ENCODE results near the gene TKT. TPM values are rescaled to one million over a fixed set of nuclear protein-coding genes. Genes with fewer than 3 reads are reported as not detected.
A peak's percentile ranks its signal among the peaks of the same experiment; 100 is the strongest.

TKT gene
- total and polyA plus RNA-seq, 4 experiments from 2014 or later = 49.3 to 87.9 (median 75.6) TPM

DNA sequence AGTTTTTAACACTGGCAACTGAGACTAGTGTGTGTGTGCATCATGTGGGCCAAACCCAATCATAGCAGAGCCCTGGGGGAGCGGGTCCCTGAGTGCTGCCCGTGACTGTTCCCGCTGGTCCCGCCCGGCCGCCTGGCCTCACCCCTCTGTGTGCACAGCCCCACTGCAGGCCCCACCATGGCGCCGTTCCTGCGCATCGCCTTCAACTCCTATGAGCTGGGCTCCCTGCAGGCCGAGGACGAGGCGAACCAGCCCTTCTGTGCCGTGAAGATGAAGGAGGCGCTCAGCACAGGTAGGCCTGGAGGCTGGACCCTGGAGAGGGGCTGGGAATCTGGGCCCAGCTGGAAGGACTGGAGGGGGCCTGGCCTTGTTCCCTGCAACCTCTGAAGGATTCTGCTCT lies 77.6 kb downstream of the TKT start:
- no peak for DNase-seq
- peaks cover 0 to 2% (median 0%) of the 10 kb centered on the region in 8 donors for H3K9me3 Mint-ChIP-seq
- Histone ChIP-seq H3K9me3 (ENCODE audit: control insufficient read depth in 1 of 2, low read length in 2 of 2) (no peaks in the 10 kb centered on the region), H3K27me3 (ENCODE audit: insufficient read depth, low read length) (no peaks in the 10 kb centered on the region), H3K4me3 (ENCODE audit: low read length in 2 of 2) (no peak overlapping the region), H3K36me3 (ENCODE audit: insufficient read depth, low read length) (peaks cover 24% of the 10 kb centered on the region), H3K4me1 (ENCODE audit: insufficient read depth, low read length) (no peaks in the 10 kb centered on the region), H3K27ac (ENCODE audit: low read depth, low read length) (no peak overlapping the region)
- H3K4me3 Mint-ChIP-seq = no peak overlapping the region
- H3K4me1 Mint-ChIP-seq = peaks cover 0 to 4% (median 3%) of the 10 kb centered on the region in 4 donors
- no peaks in the 10 kb centered on the region for H3K27me3 Mint-ChIP-seq
- intact Hi-C loops (cut with micrococcal nuclease) = no loop called here
- ChIA-PET CTCF (ENCODE audit: partially characterized antibody) (no interaction called here), POLR2A (ENCODE audit: partially characterized antibody) (no interaction called here)
- H3K27ac Mint-ChIP-seq = no peak overlapping the region
- peaks cover 17 to 53% of the 10 kb centered on the region in 2 donors for H3K36me3 Mint-ChIP-seq

DNA sequence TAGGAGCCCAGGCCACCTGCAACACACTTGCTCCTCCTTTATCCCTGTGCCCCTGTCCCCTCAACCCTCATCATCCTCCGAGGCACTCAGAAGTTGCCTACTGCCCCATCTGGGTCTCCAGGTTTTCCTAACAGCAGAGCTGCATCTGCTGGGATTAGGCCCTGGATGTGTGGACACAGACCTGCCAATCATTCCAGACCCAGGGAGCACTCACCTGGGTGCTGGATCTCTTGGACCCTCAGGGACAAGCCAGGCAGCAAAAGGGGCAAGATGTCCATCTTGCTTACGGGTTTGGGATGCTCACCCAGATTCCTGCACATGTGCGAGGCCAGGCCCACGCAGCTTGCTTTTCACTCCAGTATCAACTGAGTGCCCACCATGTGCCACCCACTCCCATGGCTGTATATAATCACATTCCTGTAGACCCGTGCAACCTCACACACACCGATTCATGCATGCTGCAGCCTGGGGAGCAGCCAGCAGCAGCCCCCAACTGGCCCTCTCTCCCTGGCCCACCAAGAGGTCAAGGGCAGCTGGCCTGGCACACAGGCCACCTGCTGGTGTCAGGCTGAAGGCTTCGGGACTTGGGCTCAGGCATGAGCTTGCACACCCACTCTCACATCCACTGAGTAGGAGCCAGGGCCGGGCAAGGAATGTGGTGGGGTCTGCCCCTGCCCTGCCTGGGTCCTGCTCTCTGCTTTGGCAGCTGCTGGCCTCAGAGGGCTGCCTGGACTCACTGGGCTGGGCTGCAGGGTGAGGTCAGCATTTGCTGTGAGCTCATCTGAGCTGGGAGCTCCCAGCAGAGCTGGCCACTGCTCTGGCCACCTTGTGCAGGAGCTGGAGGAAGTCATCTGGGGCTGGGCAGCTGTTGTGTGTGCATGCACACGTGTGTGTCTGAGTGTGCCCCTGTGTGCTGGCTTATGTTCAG lies 79.9 kb downstream of the TKT start:
- Histone ChIP-seq H3K27ac (ENCODE audit: low read depth, low read length) (no peak overlapping the region), H3K4me3 (ENCODE audit: low read length in 2 of 2) (no peak overlapping the region), H3K4me1 (ENCODE audit: insufficient read depth, low read length) (no peaks in the 10 kb centered on the region), H3K36me3 (ENCODE audit: insufficient read depth, low read length) (peaks cover 13% of the 10 kb centered on the region), H3K9me3 (ENCODE audit: control insufficient read depth in 1 of 2, low read length in 2 of 2) (no peaks in the 10 kb centered on the region), H3K27me3 (ENCODE audit: insufficient read depth, low read length) (no peaks in the 10 kb centered on the region)
- peaks cover 0 to 2% (median 0%) of the 10 kb centered on the region in 8 donors for H3K9me3 Mint-ChIP-seq
- ChIA-PET POLR2A (ENCODE audit: partially characterized antibody) (interaction anchor here (1.0 kb wide), 1 partner anchor 15 kb away, joined by 3 read pairs; the partner anchor contains the start of gene PRKCD), CTCF (ENCODE audit: partially characterized antibody) (interaction anchor here (0.9 kb wide), 1 partner anchor 19 kb away, joined by 4 read pairs; no protein-coding TSS in a partner anchor)
- no peak for DNase-seq
- H3K27me3 Mint-ChIP-seq = no peaks in the 10 kb centered on the region
- intact Hi-C loops (cut with micrococcal nuclease) = no loop called here
- H3K4me1 Mint-ChIP-seq = peaks cover 2 to 12% (median 9%) of the 10 kb centered on the region in 4 donors
- peak overlapping the region in 3 of 7 donors; percentile 12 to 64 (median 47) for H3K27ac Mint-ChIP-seq
- no peak overlapping the region for H3K4me3 Mint-ChIP-seq
- H3K36me3 Mint-ChIP-seq = peaks cover 14 to 44% of the 10 kb centered on the region in 2 donors

Other genes starting within 250 kb of the TKT start
- 10 to 100 TPM; 49.3 to 50.8 TPM for gene SFMBT1, start 209.9 kb downstream of the TKT start, total RNA-seq
- 10 to 100 TPM; 19.8 to 27.8 TPM for gene SFMBT1, start 209.9 kb downstream of the TKT start, polyA plus RNA-seq
- 10 to 100 TPM; 25.3 to 28.4 TPM for gene RFT1, start 125.6 kb downstream of the TKT start, total RNA-seq
- 10 to 100 TPM; 21.2 to 23.8 TPM for gene RFT1, start 125.6 kb downstream of the TKT start, polyA plus RNA-seq
- 10 to 100 TPM; 15.7 to 16.6 TPM for gene PRKCD, start 94.8 kb downstream of the TKT start, total RNA-seq
- 10 to 100 TPM in 1 of 2 donors, 1 to 10 TPM in 1; 6.6 to 26.4 TPM for gene PRKCD, start 94.8 kb downstream of the TKT start, polyA plus RNA-seq
- 10 to 100 TPM; 40.9 to 43.5 TPM for gene DCP1A, start 91.5 kb upstream of the TKT start, total RNA-seq
- 10 to 100 TPM; 75.2 to 94.1 TPM for gene DCP1A, start 91.5 kb upstream of the TKT start, polyA plus RNA-seq
- gene CACNA1D, start 238.6 kb upstream of the TKT start, total RNA-seq = not detected
- gene CACNA1D, start 238.6 kb upstream of the TKT start, polyA plus RNA-seq = under 1 TPM in 1 of 2 donors, not detected in 1; 0.06 TPM

Data from CD4-positive, alpha-beta memory T cell (primary cell).